Urinary bladder (tissue), 4 donors: ENCODE measurements around the gene TMEM273. TPM values are rescaled to one million over a fixed set of nuclear protein-coding genes. Genes with fewer than 3 reads are reported as not detected.

Experiments
- DNase-seq: peaks from one replicate; pipeline ENCODE4 v3.0.0-alpha.2; 2015; ENCODE audit errors: extremely low spot score
- H3K27ac ChIP-seq: one replicate; pipeline ENCODE4 v1.5.1; 2013; ENCODE audit warnings: low read depth, mild to moderate bottlenecking, moderate library complexity
- H3K36me3 ChIP-seq: one replicate; pipeline ENCODE4 v1.6.1; 2013; ENCODE audit warnings: mild to moderate bottlenecking, moderate library complexity; ENCODE audit not compliant: insufficient read depth
- H3K4me1 ChIP-seq: one replicate; pipeline ENCODE4 v1.6.1; 2013; ENCODE audit warnings: mild to moderate bottlenecking, moderate library complexity; ENCODE audit not compliant: insufficient read depth
- H3K4me3 ChIP-seq: one replicate; pipeline ENCODE4 v1.5.1; 2013; ENCODE audit warnings: low read depth, low read length
- WGBS: extraction: QIAGEN DNeasy Blood & Tissue Kit; methylation state at CpG from one replicate; pipeline ENCODE4 v1.1.7; 2013; 5-methylcytosine and 5-hydroxymethylcytosine counted together
- polyA plus RNA-seq: library from polyadenylated mRNA; stranded (reverse); fragments of 200-250 nt; gene quantifications from one replicate; pipeline ENCODE4 v1.2.3, GENCODE V29; 2013
- total RNA-seq: library from RNA; depleted of rRNA; stranded (reverse); fragments of >200 nt; gene quantifications from one replicate; pipeline ENCODE4 v1.2.3, GENCODE V29; 2014
- donor health status: healthy with polysubstance abuse.
- donor health status: healthy.

The TMEM273 gene
- total and polyA plus RNA-seq, 2 donors = 14.4 to 27.3 TPM

- DNase-seq = no peak
- WGBS = 67% methylated on average over 9 of the region's 9 CpGs
- Histone ChIP-seq H3K4me1 (no peaks in the 10 kb centered on the region), H3K36me3 (no peaks in the 10 kb centered on the region), H3K4me3 (no peak overlapping the region), H3K27ac (no peak overlapping the region)
Observed at GRCh38 chr10:49177391-49178355, 10.5 kb downstream of the TMEM273 start.

GRCh38 chr10:49176310-49177268 is 11.6 kb downstream of the TMEM273 start:
- H3K4me1 ChIP-seq = no peaks in the 10 kb centered on the region
- H3K4me3 ChIP-seq = no peak overlapping the region
- WGBS = 88% methylated on average over 19 of the region's 19 CpGs
- H3K27ac ChIP-seq = no peak overlapping the region
- no peak for DNase-seq
- no peaks in the 10 kb centered on the region for H3K36me3 ChIP-seq

- DNase-seq = no peak
- 95% methylated on average over 8 of the region's 8 CpGs for WGBS
Observed at GRCh38 chr10:49175587-49176309, 12.4 kb downstream of the TMEM273 start.

GRCh38 chr10:49174926-49175500 is 13.2 kb downstream of the TMEM273 start:
- Histone ChIP-seq H3K4me3 (no peak overlapping the region), H3K27ac (no peak overlapping the region), H3K4me1 (no peaks in the 10 kb centered on the region), H3K36me3 (no peaks in the 10 kb centered on the region)
- DNase-seq = no peak
- 85% methylated on average over 10 of the region's 10 CpGs for WGBS

More at GRCh38 chr10:49175587-49176309, 12.4 kb downstream of the TMEM273 start:
- H3K36me3 ChIP-seq = no peaks in the 10 kb centered on the region
- H3K4me1 ChIP-seq = no peaks in the 10 kb centered on the region
- H3K4me3 ChIP-seq = no peak overlapping the region
- H3K27ac ChIP-seq = no peak overlapping the region

- no peaks in the 10 kb centered on the region for H3K4me1 ChIP-seq
- no peak for DNase-seq
Observed at GRCh38 chr10:49174261-49174925, 13.8 kb downstream of the TMEM273 start.

GRCh38 chr10:49173853-49174252 is 14.3 kb downstream of the TMEM273 start:
- no peak overlapping the region for H3K27ac ChIP-seq
- H3K36me3 ChIP-seq = no peaks in the 10 kb centered on the region
- DNase-seq = no peak
- WGBS = 91% methylated on average over 4 of the region's 4 CpGs
- H3K4me3 ChIP-seq = no peak overlapping the region
- H3K4me1 ChIP-seq = no peaks in the 10 kb centered on the region

More at GRCh38 chr10:49174261-49174925, 13.8 kb downstream of the TMEM273 start:
- Histone ChIP-seq H3K4me3 (no peak overlapping the region), H3K36me3 (no peaks in the 10 kb centered on the region), H3K27ac (no peak overlapping the region)
- WGBS = 86% methylated on average over 15 of the region's 15 CpGs

GRCh38 chr10:49173201-49173772 is 14.9 kb downstream of the TMEM273 start:
- 91% methylated on average over 11 of the region's 11 CpGs for whole genome bisulfite sequencing
- DNase-seq = no peak
- Histone ChIP-seq H3K4me3 (no peak overlapping the region), H3K36me3 (no peaks in the 10 kb centered on the region), H3K27ac (no peak overlapping the region), H3K4me1 (no peaks in the 10 kb centered on the region)

- no peaks in the 10 kb centered on the region for H3K36me3 ChIP-seq
- 93% methylated on average over 3 of the region's 3 CpGs for WGBS
- H3K27ac ChIP-seq = no peak overlapping the region
Observed at GRCh38 chr10:49172777-49173132, 15.4 kb downstream of the TMEM273 start.

GRCh38 chr10:49172061-49172776 is 16.0 kb downstream of the TMEM273 start:
- H3K27ac ChIP-seq = no peak overlapping the region
- H3K4me1 ChIP-seq = no peaks in the 10 kb centered on the region
- DNase-seq = no peak
- H3K36me3 ChIP-seq = no peaks in the 10 kb centered on the region
- WGBS = 96% methylated on average over 4 of the region's 4 CpGs
- H3K4me3 ChIP-seq = no peak overlapping the region

More at GRCh38 chr10:49172777-49173132, 15.4 kb downstream of the TMEM273 start:
- H3K4me1 ChIP-seq = no peaks in the 10 kb centered on the region
- no peak for DNase-seq
- H3K4me3 ChIP-seq = no peak overlapping the region

GRCh38 chr10:49171326-49172060 is 16.7 kb downstream of the TMEM273 start:
- 87% methylated on average over 7 of the region's 7 CpGs for WGBS
- Histone ChIP-seq H3K4me1 (no peaks in the 10 kb centered on the region), H3K4me3 (no peak overlapping the region), H3K27ac (no peak overlapping the region), H3K36me3 (no peaks in the 10 kb centered on the region)
- no peak for DNase-seq

GRCh38 chr10:49170632-49171325 is 17.4 kb downstream of the TMEM273 start:
- no peak overlapping the region for H3K27ac ChIP-seq
- 86% methylated on average over 6 of the region's 6 CpGs for WGBS
- no peak overlapping the region for H3K4me3 ChIP-seq
- H3K4me1 ChIP-seq = no peaks in the 10 kb centered on the region
- no peaks in the 10 kb centered on the region for H3K36me3 ChIP-seq
- no peak for DNase-seq
